Hepatocyte (in vitro differentiated cells): ENCODE measurements around the gene AGAP1.

ENCODE experiments used
- CTCF ChIP-seq: fragments of 200-600 bp; sonication (generic); IDR thresholded peaks from 2 replicates; pipeline ENCODE4 v1.5.1; 2016; ENCODE audit warnings: antibody characterized with exemption, mild to moderate bottlenecking; ENCODE audit not compliant: poor library complexity
- EZH2 ChIP-seq: fragments of 200-600 bp; sonication (generic); IDR thresholded peaks from 2 replicates; pipeline ENCODE4 v1.6.1; 2016; ENCODE audit warnings: antibody characterized with exemption, mild to moderate bottlenecking, borderline replicate concordance

- no peak for TF ChIP-seq CTCF
- no peak for TF ChIP-seq EZH2
Observed at GRCh38 chr2:235697041-235697440, 203.2 kb downstream of the AGAP1 start.
